G401.6 (cell line): ENCODE measurements around the gene DDI2.
"Not testable (repeated sequence)": the region's sequence is repeated elsewhere in the genome, so short reads cannot be mapped to it uniquely, and the experiment has no call there.

Experiments used
- FAIRE-seq: peaks from 2 replicates; lab custom pipeline; 2012; peaks lifted over from hg19 to GRCh38; lab: Jason Lieb, UNC

Gene DDI2

GRCh38 chr1:15680561-15681348 is 63.5 kb downstream of the DDI2 start:
- FAIRE-seq = peak; percentile 62

- FAIRE-seq = no peak
Observed at GRCh38 chr1:15681349-15682292, 64.4 kb downstream of the DDI2 start.

GRCh38 chr1:15682936-15683341 is 65.7 kb downstream of the DDI2 start:
- FAIRE-seq = no peak

DNA sequence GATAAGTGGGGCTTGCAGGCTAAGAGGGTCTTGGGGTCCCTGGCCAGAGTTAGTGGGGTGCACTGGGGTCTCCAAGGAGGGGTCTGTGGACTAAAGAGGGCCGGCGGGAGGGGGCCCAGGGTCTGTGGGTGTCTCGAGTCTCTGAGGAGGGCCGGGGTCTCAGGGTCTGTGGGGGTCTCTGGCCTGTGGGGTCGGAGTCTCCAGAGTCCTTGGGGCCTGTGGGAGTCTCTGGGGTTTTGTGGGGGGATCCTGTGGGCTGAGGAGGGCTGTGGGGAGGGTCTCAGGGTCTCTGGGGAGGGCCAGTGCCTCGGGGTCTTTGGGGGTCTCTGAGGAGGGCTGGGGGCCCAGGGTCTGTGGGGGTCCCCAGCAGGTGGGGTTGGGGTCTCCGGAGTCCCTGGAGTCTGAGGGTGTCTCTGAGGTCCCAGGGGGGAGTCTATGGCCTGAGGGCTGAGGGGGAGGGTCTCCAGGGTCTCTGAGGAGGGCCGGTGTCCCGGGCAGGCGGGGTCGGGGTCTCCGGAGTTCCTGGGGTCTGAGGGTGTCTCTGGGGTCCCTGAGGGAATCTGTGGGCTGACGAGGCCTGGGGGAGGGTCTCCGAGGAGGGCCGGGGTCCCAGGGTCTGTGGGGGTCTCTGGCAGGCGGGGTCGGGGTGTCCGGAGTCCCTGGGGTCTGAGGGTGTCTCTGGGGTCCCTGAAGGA is 66.2 kb downstream of the DDI2 start:
- FAIRE-seq = no peak

- no peak for FAIRE-seq
Observed at GRCh38 chr1:15684042-15684461, 66.8 kb downstream of the DDI2 start, which contains the start of gene PLEKHM2. PLEKHM2 (plus strand) TSS chr1:15684320; CDS start chr1:15684559, 239 bp downstream.

DNA sequence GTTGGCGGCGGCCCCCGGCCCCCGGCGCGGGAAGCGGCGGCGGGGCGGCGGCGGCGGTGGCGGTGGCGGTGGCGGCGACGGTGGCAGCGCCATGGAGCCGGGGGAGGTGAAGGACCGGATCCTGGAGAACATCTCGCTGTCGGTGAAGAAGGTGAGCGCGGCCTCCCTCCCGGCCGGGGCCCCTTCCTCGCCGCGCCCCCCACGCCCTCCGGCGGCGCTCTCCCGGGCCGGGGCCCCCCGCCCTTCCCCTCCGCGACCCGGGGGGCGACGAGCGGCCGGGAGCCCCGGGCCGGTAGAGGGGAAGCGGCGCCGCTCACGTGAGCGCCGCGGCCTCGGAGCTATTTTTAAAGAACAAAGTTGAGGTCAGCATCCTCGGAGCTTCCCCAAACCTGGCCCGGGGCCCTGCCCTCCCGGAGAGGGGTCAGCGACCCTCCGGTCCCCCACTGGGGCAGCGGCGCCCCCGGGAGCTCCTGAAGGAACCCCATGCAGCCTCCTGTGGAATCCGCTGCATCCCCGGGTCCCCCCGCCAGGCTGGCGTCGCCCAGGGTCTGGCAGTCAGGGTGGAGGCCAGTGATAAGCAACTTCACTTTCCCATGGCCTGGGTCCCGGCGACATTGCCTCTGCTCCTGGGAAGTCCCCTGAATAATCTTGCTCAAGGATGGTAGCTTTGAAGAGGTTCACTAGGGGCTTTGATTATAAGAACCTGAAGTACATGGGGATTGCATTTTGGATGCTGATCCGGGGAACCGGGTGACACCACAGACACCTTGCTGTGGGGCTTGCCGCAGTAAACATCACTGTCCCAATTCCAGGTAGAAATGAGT is 67.4 kb downstream of the DDI2 start:
- no peak for FAIRE-seq

DNA sequence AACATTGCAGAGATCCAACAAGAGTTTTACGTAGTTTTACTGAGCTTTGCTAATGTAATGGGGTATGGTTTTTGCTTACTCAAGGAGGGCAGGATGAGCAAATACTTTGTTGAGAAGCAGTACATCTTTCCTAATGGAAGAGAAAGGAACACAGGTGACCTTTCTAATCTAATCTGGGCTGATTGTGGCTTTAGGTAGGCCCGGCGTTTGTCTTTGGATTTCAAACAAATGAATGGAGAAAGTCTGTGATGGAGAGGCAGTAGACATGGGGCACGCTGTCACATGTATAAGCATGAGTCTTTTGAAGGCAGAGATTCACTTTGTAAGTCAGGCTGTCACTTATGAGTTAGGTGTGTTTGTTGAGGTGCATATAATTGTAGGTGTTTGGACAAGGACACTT is 68.6 kb downstream of the DDI2 start:
- no peak for FAIRE-seq

GRCh38 chr1:15687446-15687845 is 70.2 kb downstream of the DDI2 start:
- FAIRE-seq = no peak

GRCh38 chr1:15690317-15690716 is 73.1 kb downstream of the DDI2 start:
- no peak for FAIRE-seq

DNA sequence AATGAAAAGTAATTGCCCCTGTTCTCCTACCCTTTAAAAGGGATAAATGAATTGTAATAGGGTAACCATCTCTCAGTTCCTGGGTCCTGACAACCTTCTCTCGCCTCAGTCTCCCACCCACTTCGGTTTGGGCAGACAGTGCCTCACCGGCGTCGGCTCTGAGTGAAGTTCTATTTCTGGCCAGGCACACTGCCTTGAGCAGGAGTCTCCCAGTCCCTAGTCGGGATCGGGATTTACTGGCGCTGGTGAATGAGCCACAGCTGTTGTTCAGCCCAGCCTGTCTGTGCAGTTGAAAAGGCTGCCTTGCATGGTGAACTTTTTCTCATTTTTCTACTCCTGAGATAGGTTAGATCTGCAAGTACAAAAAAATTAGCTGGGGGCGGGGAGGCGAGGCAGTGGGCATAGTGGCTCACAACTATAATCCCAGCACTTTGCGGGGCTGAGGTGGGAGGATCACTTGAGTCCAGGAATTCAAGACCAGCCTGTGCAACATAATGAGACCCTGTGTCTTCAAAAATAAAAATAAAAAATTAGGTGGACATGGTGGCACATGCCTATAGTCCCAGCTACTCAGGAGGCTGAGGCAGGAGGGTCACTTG is 74.3 kb downstream of the DDI2 start:
- no peak for FAIRE-seq

DNA sequence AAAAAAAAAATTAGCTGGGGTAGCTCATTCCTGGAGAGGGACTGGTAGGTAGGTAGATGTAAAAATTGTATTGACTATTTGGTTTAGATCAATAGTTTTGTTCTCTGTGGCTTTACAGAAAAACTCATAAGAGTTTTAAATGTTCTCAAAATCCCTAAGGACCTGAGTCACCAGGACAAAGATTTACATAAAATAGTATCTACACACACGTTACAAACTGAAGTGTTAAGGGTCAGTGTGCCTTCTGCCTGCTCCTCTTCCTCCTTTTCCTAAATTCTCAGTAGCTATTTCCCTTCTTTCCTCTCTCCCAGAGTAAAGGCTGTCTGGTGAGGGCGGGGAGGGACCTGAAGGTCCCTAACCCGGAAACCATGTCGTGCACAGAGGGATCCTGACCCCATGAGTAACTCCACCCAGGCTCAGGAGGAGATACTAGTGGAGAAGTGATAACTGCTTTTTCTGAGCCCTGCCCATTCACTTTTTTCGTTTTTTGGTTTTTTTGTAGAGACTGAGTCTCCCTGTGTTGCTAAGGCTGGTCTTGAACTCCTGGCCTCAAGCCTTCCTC is 74.9 kb downstream of the DDI2 start:
- no peak for FAIRE-seq

DNA sequence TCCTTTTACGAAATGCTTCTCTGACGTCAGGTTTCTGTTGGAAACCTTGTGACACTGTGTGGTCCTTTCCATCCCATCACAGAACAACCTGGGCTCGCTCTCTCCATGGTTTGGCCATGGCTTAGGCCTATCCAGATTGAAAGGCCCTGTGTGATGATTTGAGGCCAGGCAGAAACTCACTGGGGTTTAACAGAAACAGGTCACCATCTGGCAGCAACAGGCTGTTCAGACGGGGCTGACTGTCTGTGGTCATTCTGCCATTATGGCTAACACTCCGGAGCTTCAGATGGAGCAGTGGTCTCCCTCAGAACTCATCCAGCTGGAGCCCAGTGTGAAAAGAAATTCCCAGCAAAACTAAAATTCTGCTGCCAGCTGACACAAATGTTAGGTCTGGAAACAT is 76.1 kb downstream of the DDI2 start:
- no peak for FAIRE-seq

GRCh38 chr1:15696956-15697521 is 79.8 kb downstream of the DDI2 start:
- no peak for FAIRE-seq

GRCh38 chr1:15698201-15698600 is 80.9 kb downstream of the DDI2 start:
- FAIRE-seq = no peak

- not testable (repeated sequence) for FAIRE-seq
Observed at GRCh38 chr1:15699321-15699720, 82.1 kb downstream of the DDI2 start.

- FAIRE-seq = no peak
Observed at GRCh38 chr1:15700508-15700907, 83.2 kb downstream of the DDI2 start.

DNA sequence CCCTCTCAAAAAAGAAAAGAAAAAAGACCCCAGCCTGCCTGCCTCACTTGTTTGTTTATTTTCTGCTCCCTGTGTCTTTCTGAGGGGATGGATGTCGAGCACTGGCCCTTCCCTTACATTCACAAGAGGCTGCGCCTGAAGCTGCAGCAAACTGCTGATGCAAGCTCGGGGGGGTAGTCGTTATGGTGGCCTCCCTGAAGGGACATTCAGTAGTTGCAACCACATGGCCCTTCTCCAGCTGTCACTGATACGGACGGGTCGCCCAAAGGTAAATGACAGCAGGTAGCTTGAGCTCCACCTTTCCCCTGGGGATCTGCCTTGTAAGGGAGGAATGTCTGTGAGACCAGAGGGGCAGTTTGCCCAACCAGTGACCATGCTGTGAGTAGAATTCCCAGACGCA is 84.5 kb downstream of the DDI2 start:
- no peak for FAIRE-seq

DNA sequence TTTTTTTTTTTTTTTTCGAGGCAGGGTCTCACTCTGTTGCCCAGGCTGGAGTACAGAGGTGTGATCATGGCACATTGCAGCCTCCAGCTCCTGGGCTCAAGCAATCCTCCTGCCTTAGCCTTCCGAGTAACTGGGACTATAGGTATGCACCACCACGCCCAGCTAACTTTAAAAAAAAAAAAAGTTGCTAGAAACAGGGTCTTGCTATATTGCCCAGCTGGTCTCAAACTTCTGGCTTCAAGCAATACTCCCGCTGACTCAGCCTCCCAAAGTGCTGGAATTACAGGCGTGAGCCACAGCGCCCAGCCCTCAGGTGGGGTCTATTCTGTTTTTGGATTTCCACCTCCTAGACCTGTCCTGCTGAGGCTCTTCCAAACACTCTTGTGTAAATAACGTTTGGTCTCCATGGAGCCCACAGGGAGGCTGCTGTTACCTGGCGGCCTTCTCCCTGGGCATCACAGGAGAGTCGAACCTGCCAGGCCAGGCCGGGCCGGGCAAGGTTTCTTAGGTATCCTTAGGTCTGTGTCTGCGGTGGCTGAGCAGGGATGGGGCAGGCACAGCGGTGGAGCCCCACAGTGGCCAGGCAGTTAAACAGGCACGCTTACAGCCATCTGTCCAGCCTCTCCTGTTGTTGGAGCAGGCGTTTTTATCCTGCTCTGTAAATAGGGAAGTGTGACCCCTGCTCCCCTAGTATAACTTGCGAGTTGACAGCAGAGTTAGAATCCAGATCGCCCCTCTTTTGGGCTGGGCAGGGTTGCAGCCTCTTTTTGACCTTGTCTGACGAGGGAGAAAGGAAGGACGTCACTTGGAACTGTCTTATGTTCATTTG is 85.7 kb downstream of the DDI2 start:
- FAIRE-seq = no peak

GRCh38 chr1:15703562-15703961 is 86.3 kb downstream of the DDI2 start:
- FAIRE-seq = no peak
